H9 (cell line): ENCODE results near the gene ANAPC2. TPM values are rescaled to one million over a fixed set of nuclear protein-coding genes. Genes with fewer than 3 reads are reported as not detected.
A peak's percentile ranks its signal among the peaks of the same experiment; 100 is the strongest.

ENCODE experiments used
- DNase-seq: peaks from one replicate; pipeline ENCODE4 v3.0.0-alpha.2; 2017
- H2AFZ ChIP-seq: one replicate; pipeline ENCODE4 v1.6.1; 2013; ENCODE audit warnings: mild to moderate bottlenecking, low read length, control low read depth, moderate library complexity
- H2AK5ac ChIP-seq: 2 replicates; pipeline ENCODE4 v1.6.1; 2013; ENCODE audit warnings: low read length, control low read depth, mixed read lengths; ENCODE audit not compliant: insufficient read length
- H2BK120ac ChIP-seq: one replicate; pipeline ENCODE4 v1.6.1; 2013; ENCODE audit warnings: low read depth, mild to moderate bottlenecking, low read length, control low read depth, inconsistent platforms; ENCODE audit not compliant: poor library complexity, severe bottlenecking
- H2BK12ac ChIP-seq: 2 replicates; pipeline ENCODE4 v1.6.1; 2013; ENCODE audit warnings: low read length, control low read depth, mixed read lengths, low read depth; ENCODE audit not compliant: insufficient read length
- H2BK15ac ChIP-seq: 2 replicates; pipeline ENCODE4 v1.6.1; 2013; ENCODE audit warnings: low read depth, low read length, control low read depth
- H2BK20ac ChIP-seq: one replicate; pipeline ENCODE4 v1.6.1; 2013; ENCODE audit warnings: low read depth, mild to moderate bottlenecking, low read length, control low read depth, inconsistent platforms; ENCODE audit not compliant: poor library complexity, severe bottlenecking
- H2BK5ac ChIP-seq: 2 replicates; pipeline ENCODE4 v1.6.1; 2013; ENCODE audit warnings: low read length, control low read depth, mixed read lengths; ENCODE audit not compliant: insufficient read length
- H3K14ac ChIP-seq: 2 replicates; pipeline ENCODE4 v1.6.1; 2013; ENCODE audit warnings: low read length, control low read depth; ENCODE audit not compliant: insufficient read depth
- H3K18ac ChIP-seq: 2 replicates; pipeline ENCODE4 v1.6.1; 2013; ENCODE audit warnings: low read depth, mild to moderate bottlenecking, mixed read lengths, low read length, control low read depth; ENCODE audit not compliant: insufficient read length
- H3K23ac ChIP-seq: 2 replicates; pipeline ENCODE4 v1.6.1; 2013; ENCODE audit warnings: low read length, control low read depth, mixed read lengths, low read depth; ENCODE audit not compliant: insufficient read length
- H3K23me2 ChIP-seq: 2 replicates; pipeline ENCODE4 v1.6.1; 2013; ENCODE audit warnings: low read depth, mild to moderate bottlenecking, mixed read lengths, low read length, control low read depth; ENCODE audit not compliant: insufficient read length, poor library complexity, severe bottlenecking
- H3K27ac ChIP-seq: 2 replicates; pipeline ENCODE4 v1.5.1; 2013; ENCODE audit warnings: low read length, control low read depth, mixed read lengths, low read depth; ENCODE audit not compliant: insufficient read length
- H3K27me3 ChIP-seq: 2 replicates; pipeline ENCODE4 v1.6.1; 2013; ENCODE audit warnings: low read length, control low read depth, inconsistent platforms; ENCODE audit not compliant: insufficient read depth
- H3K4ac ChIP-seq: 2 replicates; pipeline ENCODE4 v1.6.1; 2013; ENCODE audit warnings: low read depth, mild to moderate bottlenecking, control low read depth, inconsistent platforms, low read length, moderate library complexity
- H3K4me1 ChIP-seq: 2 replicates; pipeline ENCODE4 v1.6.1; 2013; ENCODE audit warnings: low read length, control low read depth, inconsistent platforms; ENCODE audit not compliant: insufficient read depth
- H3K4me2 ChIP-seq: 2 replicates; pipeline ENCODE4 v1.6.1; 2013; ENCODE audit warnings: low read length, control low read depth, mixed read lengths; ENCODE audit not compliant: insufficient read length, insufficient read depth
- H3K56ac ChIP-seq: 2 replicates; pipeline ENCODE4 v1.6.1; 2013; ENCODE audit warnings: low read depth, mild to moderate bottlenecking, mixed read lengths, low read length, control low read depth; ENCODE audit not compliant: insufficient read length
- H3K79me1 ChIP-seq: 2 replicates; pipeline ENCODE4 v1.6.1; 2013; ENCODE audit warnings: low read depth, mild to moderate bottlenecking, moderate library complexity, low read length, control low read depth, inconsistent platforms; ENCODE audit not compliant: insufficient read depth, poor library complexity, severe bottlenecking
- H3K79me2 ChIP-seq: 2 replicates; pipeline ENCODE4 v1.6.1; 2013; ENCODE audit warnings: low read length, control low read depth, inconsistent platforms; ENCODE audit not compliant: insufficient read depth
- H3K9ac ChIP-seq: 2 replicates; pipeline ENCODE4 v1.6.1; 2013; ENCODE audit warnings: low read length, control low read depth, mixed read lengths; ENCODE audit not compliant: insufficient read length; ENCODE audit errors: extremely low read depth
- H3K9me3 ChIP-seq: one replicate; pipeline ENCODE4 v1.6.1; 2013; ENCODE audit warnings: low read depth, low read length, inconsistent platforms; ENCODE audit not compliant: control insufficient read depth
- H3T11ph ChIP-seq: one replicate; pipeline ENCODE4 v1.6.1; 2013; ENCODE audit warnings: mild to moderate bottlenecking, low read length, control low read depth, inconsistent platforms
- H4K20me1 ChIP-seq: one replicate; pipeline ENCODE4 v1.6.1; 2013; ENCODE audit not compliant: control insufficient read depth, insufficient read length, insufficient read depth
- H4K5ac ChIP-seq: 2 replicates; pipeline ENCODE4 v1.6.1; 2013; ENCODE audit warnings: low read depth, mild to moderate bottlenecking, mixed read lengths, low read length, control low read depth; ENCODE audit not compliant: insufficient read length
- H4K8ac ChIP-seq: replicated peaks from 2 replicates; pipeline ENCODE4 v1.6.1; 2013; ENCODE audit warnings: low read length, control low read depth, mixed read lengths, low read depth; ENCODE audit not compliant: insufficient read length
- H4K91ac ChIP-seq: 2 replicates; pipeline ENCODE4 v1.6.1; 2013; ENCODE audit warnings: low read depth, mild to moderate bottlenecking, moderate library complexity, mixed read lengths, low read length, control low read depth; ENCODE audit not compliant: insufficient read length
- H3K27ac Mint-ChIP-seq, 3 experiments: 2 replicates in 2 of 3; 3 replicates in 1 of 3; pipeline ENCODE4 v1.8.0; 2020 to 2021; ENCODE audit warnings: mixed read lengths in 3 of 3, mild to moderate bottlenecking in 1 of 3, moderate library complexity in 1 of 3
- H3K27me3 Mint-ChIP-seq: 2 replicates; pipeline ENCODE4 v1.8.0; 2021; ENCODE audit warnings: low read depth, mild to moderate bottlenecking, moderate library complexity, mixed read lengths
- H3K36me3 Mint-ChIP-seq, 3 experiments: 2 replicates in 2 of 3; 3 replicates in 1 of 3; pipeline ENCODE4 v1.8.0; 2020 to 2021; ENCODE audit warnings: low read depth in 3 of 3, mixed read lengths in 3 of 3; ENCODE audit not compliant: insufficient read depth in 1 of 3
- H3K4me1 Mint-ChIP-seq, 2 experiments: 2 replicates each; pipeline ENCODE4 v1.8.0; 2020; ENCODE audit warnings: mixed read lengths in 2 of 2
- H3K4me3 Mint-ChIP-seq, 2 experiments: 2 replicates in 1 of 2; 3 replicates in 1 of 2; pipeline ENCODE4 v1.8.0; 2020 to 2021; ENCODE audit warnings: mild to moderate bottlenecking in 2 of 2, mixed read lengths in 2 of 2, moderate library complexity in 1 of 2
- H3K9me3 Mint-ChIP-seq, 2 experiments: 2 replicates in 1 of 2; 3 replicates in 1 of 2; pipeline ENCODE4 v1.8.0; 2020; ENCODE audit warnings: mild to moderate bottlenecking in 2 of 2, mixed read lengths in 2 of 2, moderate library complexity in 1 of 2
- WGBS: extraction: QIAGEN DNeasy Blood & Tissue Kit; methylation state at CpG from one replicate; pipeline ENCODE4 v1.1.7; 2013; ENCODE audit warnings: missing lambda C conversion rate, low lambda C conversion rate, mixed read lengths; ENCODE audit not compliant: insufficient read length; ENCODE audit errors: extremely low coverage; 5-methylcytosine and 5-hydroxymethylcytosine counted together
- total RNA-seq: library from RNA; stranded (reverse); gene quantifications from 2 replicates; pipeline ENCODE4 v1.2.1, GENCODE V29; 2021
- TF ChIP-seq, protein P1 (sequence below): fragments of 200-600 bp; sonication (generic); conservative IDR thresholded peaks from 3 replicates; pipeline ENCODE4 v1.8.0; 2021; ENCODE audit warnings: antibody characterized with exemption, mild to moderate bottlenecking

The ANAPC2 gene
- total RNA-seq, 1 experiment from 2014 or later, result 54.8 TPM

DNA sequence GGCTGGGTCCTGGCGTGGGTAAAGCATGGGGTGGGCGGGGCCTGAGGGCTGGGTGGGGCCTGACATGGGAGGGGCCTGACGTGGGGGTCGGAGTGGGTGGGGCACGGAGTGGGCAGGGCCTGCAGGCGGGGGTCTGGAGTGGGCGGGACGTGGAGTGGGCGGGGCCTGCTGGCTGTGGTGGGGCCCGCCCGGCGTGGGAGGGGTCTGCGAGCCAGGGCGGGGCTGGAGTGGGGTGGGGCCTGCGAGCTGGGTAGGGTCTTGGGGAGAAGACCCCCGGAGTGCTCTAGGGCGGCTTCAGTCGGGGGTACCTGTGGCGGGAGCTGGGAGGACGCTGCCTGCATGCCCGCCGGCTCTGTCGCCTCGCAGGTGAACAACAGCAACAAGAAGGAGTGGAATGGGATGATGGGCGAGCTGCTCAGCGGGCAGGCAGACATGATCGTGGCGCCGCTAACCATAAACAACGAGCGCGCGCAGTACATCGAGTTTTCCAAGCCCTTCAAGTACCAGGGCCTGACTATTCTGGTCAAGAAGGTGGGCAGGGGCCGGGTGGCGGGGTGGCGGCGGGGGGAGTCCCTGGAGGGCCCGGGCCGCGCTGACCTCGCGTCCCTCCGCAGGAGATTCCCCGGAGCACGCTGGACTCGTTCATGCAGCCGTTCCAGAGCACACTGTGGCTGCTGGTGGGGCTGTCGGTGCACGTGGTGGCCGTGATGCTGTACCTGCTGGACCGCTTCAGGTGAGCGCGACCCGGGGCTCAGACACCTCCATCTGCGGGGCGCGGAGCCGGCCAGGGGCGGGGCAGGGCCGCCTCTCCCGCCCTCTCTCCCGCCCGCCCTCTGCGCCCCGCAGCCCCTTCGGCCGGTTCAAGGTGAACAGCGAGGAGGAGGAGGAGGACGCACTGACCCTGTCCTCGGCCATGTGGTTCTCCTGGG lies 26.5 kb downstream of the ANAPC2 start:
- H3K4me1 ChIP-seq, result no peaks in the 10 kb centered on the region
- H3K18ac ChIP-seq, result no peak overlapping the region
- H4K5ac ChIP-seq, result no peak overlapping the region
- H3K4me2 ChIP-seq, result peak overlapping the region; percentile 70
- H3K27me3 Mint-ChIP-seq, result peaks cover 95% of the 10 kb centered on the region
- no peaks in the 10 kb centered on the region for H3K79me1 ChIP-seq
- H3K4me3 Mint-ChIP-seq, result peak overlapping the region; percentile 52 to 82
- H2AFZ ChIP-seq, result no peak overlapping the region
- no peak overlapping the region for H2BK20ac ChIP-seq
- no peak overlapping the region for H3K27ac Mint-ChIP-seq
- peaks cover 33% of the 10 kb centered on the region; the same call in 1 of the 2 replicates for H3K27me3 ChIP-seq
- no peaks in the 10 kb centered on the region; a peak in 1 of 5 replicates for H3K9me3 Mint-ChIP-seq
- DNase-seq, result no peak
- peaks cover 2% of the 10 kb centered on the region for H4K20me1 ChIP-seq
- H3T11ph ChIP-seq, result no peak overlapping the region
- no peak overlapping the region for H2BK15ac ChIP-seq
- peaks cover 16% of the 10 kb centered on the region for H3K23me2 ChIP-seq
- H3K79me2 ChIP-seq, result no peaks in the 10 kb centered on the region
- peaks cover 0 to 11% of the 10 kb centered on the region in 2 experiments; a peak in 2 of 4 replicates for H3K4me1 Mint-ChIP-seq
- H3K56ac ChIP-seq, result no peak overlapping the region
- H3K4ac ChIP-seq, result no peak overlapping the region
- no peaks in the 10 kb centered on the region for H3K36me3 Mint-ChIP-seq
- H3K23ac ChIP-seq, result no peak overlapping the region
- H4K8ac ChIP-seq, result no peak overlapping the region
- no peak overlapping the region for H2AK5ac ChIP-seq
- H2BK120ac ChIP-seq, result no peak overlapping the region
- no CpG with 5 or more reads among the region's 71 CpGs for WGBS
- H3K9ac ChIP-seq, result no peak overlapping the region
- no peak overlapping the region for H4K91ac ChIP-seq
- TF ChIP-seq, protein P1, sequence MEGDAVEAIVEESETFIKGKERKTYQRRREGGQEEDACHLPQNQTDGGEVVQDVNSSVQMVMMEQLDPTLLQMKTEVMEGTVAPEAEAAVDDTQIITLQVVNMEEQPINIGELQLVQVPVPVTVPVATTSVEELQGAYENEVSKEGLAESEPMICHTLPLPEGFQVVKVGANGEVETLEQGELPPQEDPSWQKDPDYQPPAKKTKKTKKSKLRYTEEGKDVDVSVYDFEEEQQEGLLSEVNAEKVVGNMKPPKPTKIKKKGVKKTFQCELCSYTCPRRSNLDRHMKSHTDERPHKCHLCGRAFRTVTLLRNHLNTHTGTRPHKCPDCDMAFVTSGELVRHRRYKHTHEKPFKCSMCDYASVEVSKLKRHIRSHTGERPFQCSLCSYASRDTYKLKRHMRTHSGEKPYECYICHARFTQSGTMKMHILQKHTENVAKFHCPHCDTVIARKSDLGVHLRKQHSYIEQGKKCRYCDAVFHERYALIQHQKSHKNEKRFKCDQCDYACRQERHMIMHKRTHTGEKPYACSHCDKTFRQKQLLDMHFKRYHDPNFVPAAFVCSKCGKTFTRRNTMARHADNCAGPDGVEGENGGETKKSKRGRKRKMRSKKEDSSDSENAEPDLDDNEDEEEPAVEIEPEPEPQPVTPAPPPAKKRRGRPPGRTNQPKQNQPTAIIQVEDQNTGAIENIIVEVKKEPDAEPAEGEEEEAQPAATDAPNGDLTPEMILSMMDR, result no peak
- H2BK12ac ChIP-seq, result no peak overlapping the region
- H3K27ac ChIP-seq, result no peak overlapping the region
- H3K14ac ChIP-seq, result no peak overlapping the region
- H2BK5ac ChIP-seq, result no peak overlapping the region
- H3K9me3 ChIP-seq, result no peaks in the 10 kb centered on the region
